Right atrium auricular region (tissue), 2 donors: Measurements from ENCODE around the gene DNAJC22. TPM values are rescaled to one million over a fixed set of nuclear protein-coding genes. Genes with fewer than 3 reads are reported as not detected.

ENCODE experiments used
- DNase-seq: peaks from one replicate; pipeline ENCODE4 v3.0.0-alpha.2; 2019; ENCODE audit warnings: low spot score
- H3K27ac ChIP-seq, 2 donors: fragments of 200-600 bp; sonication (generic); 1 replicate in 1 of 2; 2 replicates in 1 of 2; pipeline ENCODE4 v1.5.1; 2016 to 2019
- H3K27me3 ChIP-seq, 2 donors: fragments of 200-600 bp; sonication (generic); one replicate each; pipeline versions ENCODE4 v1.5.1 to v1.6.0; 2017 to 2019
- H3K36me3 ChIP-seq: fragments of 200-600 bp; sonication (generic); one replicate; pipeline ENCODE4 v1.5.1; 2016
- H3K4me1 ChIP-seq, 2 donors: fragments of 200-600 bp; sonication (generic); one replicate each; pipeline versions ENCODE4 v1.5.1 to v1.6.0; 2017 to 2019
- H3K4me3 ChIP-seq, 2 donors: fragments of 200-600 bp; sonication (generic); 1 replicate in 1 of 2; 2 replicates in 1 of 2; pipeline ENCODE4 v1.5.1; 2017 to 2019; ENCODE audit warnings: mild to moderate bottlenecking in 1 of 2, moderate library complexity in 1 of 2
- H3K9me3 ChIP-seq, 2 donors: fragments of 200-600 bp; sonication (generic); one replicate each; pipeline ENCODE4 v1.5.1; 2019
- CTCF ChIP-seq, 2 donors: fragments of 200-600 bp; sonication (generic); IDR thresholded peaks; one replicate each; pipeline ENCODE4 v1.5.1; 2019; ENCODE audit warnings: antibody characterized with exemption in 2 of 2
- total RNA-seq, 2 donors: library from RNA; depleted of rRNA; stranded (reverse); fragments of >200 nt; gene quantifications; one replicate each; pipeline ENCODE4 v1.1.0, GENCODE V29; 2016

Gene DNAJC22
- total RNA-seq: 1 to 10 TPM in 1 of 2 donors, under 1 TPM in 1; 0.93 to 1.2 TPM

- no peak within 1 kb of the TSS for H3K27ac ChIP-seq
- peaks cover 3 to 56% of the 10 kb centered on the region in 2 donors for H3K4me1 ChIP-seq
- H3K4me3 ChIP-seq: peak within 1 kb of the TSS; percentile 29 to 54
- H3K9me3 ChIP-seq: no peaks in the 10 kb centered on the region
- no peak for DNase-seq
- no peak for TF ChIP-seq CTCF (IDR thresholded peaks at IDR 0.05)
- H3K36me3 ChIP-seq: no peaks in the 10 kb centered on the region
- peaks cover 10 to 28% of the 10 kb centered on the region in 2 donors for H3K27me3 ChIP-seq
Observed at GRCh38 chr12:49346659-49347310, at the start of gene DNAJC22. DNAJC22 (plus strand) TSS chr12:49346888; CDS start chr12:49348873, 1,985 bp downstream.

GRCh38 chr12:49297695-49298060 is 49.0 kb upstream of the DNAJC22 start:
- no peak overlapping the region for H3K27ac ChIP-seq
- peaks cover 0 to 34% of the 10 kb centered on the region in 2 donors for H3K4me1 ChIP-seq
- no peak for DNase-seq
- H3K36me3 ChIP-seq: no peaks in the 10 kb centered on the region
- no peak for TF ChIP-seq CTCF (IDR thresholded peaks at IDR 0.05)
- peak overlapping the region in 1 of 2 donors; percentile 33 for H3K4me3 ChIP-seq
- H3K9me3 ChIP-seq: no peaks in the 10 kb centered on the region
- H3K27me3 ChIP-seq: peaks cover 20 to 36% of the 10 kb centered on the region in 2 donors

- TF ChIP-seq CTCF (IDR thresholded peaks at IDR 0.05): no peak
- no peaks in the 10 kb centered on the region for H3K9me3 ChIP-seq
- H3K27me3 ChIP-seq: peaks cover 20 to 36% of the 10 kb centered on the region in 2 donors
- peaks cover 0 to 29% of the 10 kb centered on the region in 2 donors for H3K4me1 ChIP-seq
- no peak overlapping the region for H3K4me3 ChIP-seq
- H3K27ac ChIP-seq: no peak overlapping the region
- H3K36me3 ChIP-seq: no peaks in the 10 kb centered on the region
- no peak for DNase-seq
Observed at GRCh38 chr12:49298160-49298559, 48.5 kb upstream of the DNAJC22 start.

- no peak for DNase-seq
- Histone ChIP-seq H3K4me1 (peaks cover 0 to 10% of the 10 kb centered on the region in 2 donors), H3K27me3 (peaks cover 7 to 21% of the 10 kb centered on the region in 2 donors), H3K27ac (no peak overlapping the region), H3K9me3 (no peaks in the 10 kb centered on the region), H3K36me3 (no peaks in the 10 kb centered on the region), H3K4me3 (no peak overlapping the region)
- TF ChIP-seq CTCF (IDR thresholded peaks at IDR 0.05): no peak
Observed at GRCh38 chr12:49301760-49302159, 44.9 kb upstream of the DNAJC22 start.

- Histone ChIP-seq H3K27me3 (no peaks in the 10 kb centered on the region), H3K36me3 (no peaks in the 10 kb centered on the region)
- no peak for DNase-seq
Observed at GRCh38 chr12:49304161-49304560, 42.5 kb upstream of the DNAJC22 start.

More at GRCh38 chr12:49304161-49304560, 42.5 kb upstream of the DNAJC22 start:
- H3K27ac ChIP-seq: no peak overlapping the region
- TF ChIP-seq CTCF (IDR thresholded peaks at IDR 0.05): no peak
- no peaks in the 10 kb centered on the region for H3K9me3 ChIP-seq
- H3K4me3 ChIP-seq: no peak overlapping the region
- H3K4me1 ChIP-seq: no peaks in the 10 kb centered on the region
